Endothelial cell of umbilical vein (primary cell): ENCODE data around the gene SDK2. TPM values are rescaled to one million over a fixed set of nuclear protein-coding genes. Genes with fewer than 3 reads are reported as not detected.

Source experiments
- BruUV-seq: library from RNA; stranded (reverse); fragments of 400-500 nt; replicated peaks from 2 replicates; lab custom pipeline; 2021; lab: Mats Ljungman, UMichigan
- CTCF ChIA-PET: fragments of 300-600, 350-600 bp; sonication (Branson Sonifier 250); formaldehyde crosslinking; loops from one replicate; lab custom pipeline; 2021; ENCODE audit warnings: antibody characterized with exemption, inconsistent platforms; lab: Charles Lee
- POLR2A ChIA-PET: fragments of 300-600, 350-600 bp; sonication (Branson Sonifier 250); formaldehyde crosslinking; loops from one replicate; lab custom pipeline; 2021; ENCODE audit warnings: antibody characterized with exemption, inconsistent platforms; lab: Charles Lee
- DNase-seq: peaks from one replicate; pipeline ENCODE4 v3.0.0-alpha.2; 2011; ENCODE audit warnings: low read depth, low spot score
- FAIRE-seq: peaks from 2 replicates; lab custom pipeline; 2011; peaks lifted over from hg19 to GRCh38; lab: Jason Lieb, UNC
- H2AFZ ChIP-seq: 2 replicates; pipeline ENCODE4 v1.6.0; 2012; ENCODE audit warnings: low read depth, low read length, control low read depth, inconsistent platforms
- H3K27ac ChIP-seq: 2 replicates; pipeline ENCODE4 v1.5.1; 2011; ENCODE audit warnings: low read depth, mild to moderate bottlenecking, control low read depth, low read length, moderate library complexity; ENCODE audit not compliant: insufficient read depth
- H3K27me3 ChIP-seq, 2 experiments: 2 replicates each; pipeline versions ENCODE4 v1.6.0 to v1.6.1; 2011; ENCODE audit warnings: low read length in 2 of 2, mixed read lengths in 1 of 2; ENCODE audit not compliant: control insufficient read depth in 2 of 2, insufficient read depth in 2 of 2
- H3K36me3 ChIP-seq, 2 experiments: 2 replicates in 1 of 2; 3 replicates in 1 of 2; pipeline ENCODE4 v1.5.1; 2011; ENCODE audit warnings: low read length in 2 of 2, mild to moderate bottlenecking in 1 of 2, moderate library complexity in 1 of 2; ENCODE audit not compliant: control insufficient read depth in 2 of 2, insufficient read depth in 2 of 2; ENCODE audit errors: extremely low read depth in 1 of 2
- H3K4me1 ChIP-seq: 3 replicates; pipeline ENCODE4 v1.5.1; 2011; ENCODE audit warnings: mild to moderate bottlenecking, low read length; ENCODE audit not compliant: control insufficient read depth, insufficient read depth; ENCODE audit errors: extremely low read depth
- H3K4me2 ChIP-seq: 2 replicates; pipeline ENCODE4 v1.6.1; 2011; ENCODE audit warnings: low read length, control low read depth, mixed read lengths; ENCODE audit not compliant: insufficient read depth
- H3K4me3 ChIP-seq, 3 experiments: fragments of 200-600 bp in 1 of 3; sonication (generic), shearing (Covaris generic) in 1 of 3; replicated peaks in 1 of 3; 2 replicates each; pipeline ENCODE4 v1.5.1; 2011 to 2016; ENCODE audit warnings: control low read depth in 3 of 3, low read length in 3 of 3, mild to moderate bottlenecking in 2 of 3, inconsistent platforms in 1 of 3, low read depth in 1 of 3, moderate library complexity in 1 of 3; ENCODE audit not compliant: insufficient read depth in 1 of 3
- H3K79me2 ChIP-seq: 2 replicates; pipeline ENCODE4 v1.6.0; 2012; ENCODE audit warnings: low read length, inconsistent platforms; ENCODE audit not compliant: control insufficient read depth, insufficient read depth
- H3K9ac ChIP-seq: replicated peaks from 2 replicates; pipeline ENCODE3; 2011; ENCODE audit warnings: low read length, control low read depth; ENCODE audit not compliant: insufficient read depth; ENCODE audit errors: extremely low read depth
- H3K9me1 ChIP-seq: replicated peaks from 3 replicates; pipeline ENCODE4 v1.6.0; 2011; ENCODE audit warnings: mild to moderate bottlenecking, low read length; ENCODE audit not compliant: control insufficient read depth, insufficient read depth; ENCODE audit errors: extremely low read depth
- H3K9me3 ChIP-seq: replicated peaks from 2 replicates; pipeline ENCODE4 v1.5.1; 2012; ENCODE audit warnings: low read length, inconsistent platforms; ENCODE audit not compliant: control insufficient read depth, insufficient read depth
- H4K20me1 ChIP-seq: replicated peaks from 2 replicates; pipeline ENCODE3; 2011; ENCODE audit warnings: mild to moderate bottlenecking, low read length; ENCODE audit not compliant: control insufficient read depth, insufficient read depth; ENCODE audit errors: extremely low read depth
- EZH2 ChIP-seq: IDR thresholded peaks from 2 replicates; pipeline ENCODE4 v1.6.1; 2012; ENCODE audit warnings: borderline replicate concordance, low read depth, mild to moderate bottlenecking, moderate library complexity, low read length, inconsistent platforms; ENCODE audit not compliant: severe bottlenecking
- FOS ChIP-seq: IDR thresholded peaks from 2 replicates; pipeline ENCODE4 v1.6.1; 2011; ENCODE audit warnings: mild to moderate bottlenecking, low read length, moderate library complexity, borderline replicate concordance; ENCODE audit not compliant: insufficient read depth
- GATA2 ChIP-seq: IDR thresholded peaks from 2 replicates; pipeline ENCODE4 v1.7.0; 2011; ENCODE audit warnings: low read depth, mild to moderate bottlenecking, moderate library complexity, mixed read lengths, low read length; ENCODE audit not compliant: insufficient read length, insufficient read depth
- JUN ChIP-seq: IDR thresholded peaks from 2 replicates; pipeline ENCODE4 v1.6.1; 2011; ENCODE audit warnings: borderline replicate concordance, low read depth; ENCODE audit not compliant: insufficient read length, insufficient read depth
- MAX ChIP-seq: IDR thresholded peaks from 2 replicates; pipeline ENCODE4 v1.6.1; 2011; ENCODE audit not compliant: insufficient read depth, insufficient read length
- MYC ChIP-seq: IDR thresholded peaks from one replicate; pipeline ENCODE4 v1.6.1; 2011; ENCODE audit warnings: mild to moderate bottlenecking, low read depth, low read length
- POLR2A ChIP-seq: IDR thresholded peaks from 2 replicates; pipeline ENCODE4 v1.6.1; 2012; ENCODE audit warnings: low read depth, mild to moderate bottlenecking, control low read depth, low read length
- POLR2AphosphoS5 ChIP-seq: IDR thresholded peaks from 2 replicates; pipeline ENCODE4 v1.6.1; 2012; ENCODE audit warnings: low read depth, mild to moderate bottlenecking, control low read depth, low read length, moderate library complexity; ENCODE audit not compliant: insufficient read depth
- dilution Hi-C: fragments of 300-500 bp; cut with MboI; formaldehyde crosslinking; loops from one replicate; pipeline ENCODE4 v1.15.0; 2019; ENCODE audit warnings: low sequenced_read_pairs; ENCODE audit not compliant: extremely low pct_ligation_motif_present
- intact Hi-C: fragments of 100-400 bp; cut with micrococcal nuclease; formaldehyde crosslinking; loops from one replicate; pipeline ENCODE4 v1.10.0; 2022
- polyA plus RNA-seq, 4 experiments: library from polyadenylated mRNA; depleted of rRNA in 3 of 4; stranded (reverse) in 3 of 4; unstranded in 1 of 4; fragments of >200 nt; gene quantifications; 2 replicates each; pipeline versions ENCODE4 v1.2.1 to v1.2.3, GENCODE V29; 2011 to 2012; ENCODE audit warnings: missing spikeins in 1 of 4
- total RNA-seq: library from RNA; stranded (reverse); gene quantifications from 2 replicates; pipeline ENCODE4 v1.2.3, GENCODE V29; 2021
- TF ChIP-seq, protein P1 (sequence below), 2 donors: IDR thresholded peaks; 1 replicate in 1 of 2; 2 replicates in 1 of 2; pipeline ENCODE4 v1.5.1; 2011; ENCODE audit warnings: low read length in 2 of 2, mild to moderate bottlenecking in 2 of 2, moderate library complexity in 2 of 2, control low read depth in 1 of 2, inconsistent platforms in 1 of 2, low read depth in 1 of 2; ENCODE audit not compliant: insufficient read depth in 1 of 2; ENCODE audit errors: extremely low read depth in 1 of 2

SDK2 gene
- total and polyA plus RNA-seq, 2 donors (not counting 3 experiments of a cell fraction or from before 2014, with no cell fraction given), result not detected

DNA sequence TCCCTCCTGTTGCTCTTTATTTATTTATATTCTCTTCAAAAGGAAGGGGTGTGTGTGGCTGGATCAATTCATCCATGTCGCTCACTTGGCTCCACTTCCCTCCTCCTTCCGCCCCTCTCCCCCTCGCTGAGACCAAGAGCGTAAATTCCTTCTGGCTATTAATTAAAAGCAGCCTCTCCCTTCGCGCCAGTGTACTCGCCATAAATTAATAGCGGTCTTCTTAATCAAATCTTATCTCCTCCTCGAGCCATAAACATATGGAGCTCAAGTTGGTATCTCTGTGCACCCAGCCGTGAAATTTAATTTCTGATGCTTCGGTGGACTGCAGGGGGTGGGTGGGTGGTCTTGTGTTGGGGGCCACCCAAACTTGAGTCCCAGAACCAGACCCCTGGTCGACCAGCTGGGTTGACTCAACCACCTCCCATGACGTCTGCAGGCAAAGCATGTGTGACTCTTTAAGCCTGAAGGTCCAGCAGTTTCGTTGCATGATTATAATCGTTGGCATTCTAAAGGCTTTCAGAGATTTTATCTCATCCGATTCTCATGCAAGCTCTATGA, 57.9 kb downstream of the SDK2 start:
- dilution Hi-C loops, result no loop called here
- no peaks in the 10 kb centered on the region for H3K36me3 ChIP-seq
- no peaks in the 10 kb centered on the region for H3K79me2 ChIP-seq
- DNase-seq (no peak), FAIRE-seq (no peak)
- H3K9me3 ChIP-seq, result no peaks in the 10 kb centered on the region
- no peak overlapping the region for H3K9ac ChIP-seq
- H4K20me1 ChIP-seq, result no peaks in the 10 kb centered on the region
- CTCF ChIA-PET, result no interaction called here
- no peaks in the 10 kb centered on the region for H3K4me1 ChIP-seq
- H3K27ac ChIP-seq, result no peak overlapping the region
- TF ChIP-seq, protein P1, sequence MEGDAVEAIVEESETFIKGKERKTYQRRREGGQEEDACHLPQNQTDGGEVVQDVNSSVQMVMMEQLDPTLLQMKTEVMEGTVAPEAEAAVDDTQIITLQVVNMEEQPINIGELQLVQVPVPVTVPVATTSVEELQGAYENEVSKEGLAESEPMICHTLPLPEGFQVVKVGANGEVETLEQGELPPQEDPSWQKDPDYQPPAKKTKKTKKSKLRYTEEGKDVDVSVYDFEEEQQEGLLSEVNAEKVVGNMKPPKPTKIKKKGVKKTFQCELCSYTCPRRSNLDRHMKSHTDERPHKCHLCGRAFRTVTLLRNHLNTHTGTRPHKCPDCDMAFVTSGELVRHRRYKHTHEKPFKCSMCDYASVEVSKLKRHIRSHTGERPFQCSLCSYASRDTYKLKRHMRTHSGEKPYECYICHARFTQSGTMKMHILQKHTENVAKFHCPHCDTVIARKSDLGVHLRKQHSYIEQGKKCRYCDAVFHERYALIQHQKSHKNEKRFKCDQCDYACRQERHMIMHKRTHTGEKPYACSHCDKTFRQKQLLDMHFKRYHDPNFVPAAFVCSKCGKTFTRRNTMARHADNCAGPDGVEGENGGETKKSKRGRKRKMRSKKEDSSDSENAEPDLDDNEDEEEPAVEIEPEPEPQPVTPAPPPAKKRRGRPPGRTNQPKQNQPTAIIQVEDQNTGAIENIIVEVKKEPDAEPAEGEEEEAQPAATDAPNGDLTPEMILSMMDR (IDR thresholded peaks at IDR 0.05; ENCODE audit: extremely low read depth in 1 of 2, insufficient read depth in 1 of 2, low read depth in 1 of 2, low read length in 2 of 2), result no peak
- H3K4me3 ChIP-seq, result no peak overlapping the region
- intact Hi-C loops, result no loop called here
- no TSS peak for BruUV-seq
- H3K4me2 ChIP-seq, result no peak overlapping the region
- no peak overlapping the region for H2AFZ ChIP-seq
- POLR2A ChIA-PET, result no interaction called here
- H3K9me1 ChIP-seq, result no peaks in the 10 kb centered on the region
- H3K27me3 ChIP-seq, result no peaks in the 10 kb centered on the region

DNA sequence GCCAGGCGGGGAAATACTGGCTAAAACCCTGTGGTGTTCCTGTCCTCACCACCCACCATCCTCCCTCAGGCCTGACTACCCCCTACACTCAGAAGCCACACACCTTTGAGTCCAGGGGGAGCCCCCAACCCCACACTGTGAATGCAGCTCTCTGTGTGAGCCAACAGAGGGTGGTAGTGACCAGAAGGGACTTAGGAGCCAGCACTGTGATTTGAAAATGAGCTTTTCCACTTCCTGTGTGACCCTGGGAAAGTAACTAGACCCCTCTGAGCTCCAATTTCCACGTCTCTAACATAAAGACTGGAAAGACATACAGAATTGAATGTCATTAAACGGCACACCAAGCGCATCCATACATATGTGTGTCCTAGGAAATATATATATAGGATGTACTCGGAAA, 58.7 kb downstream of the SDK2 start:
- Histone ChIP-seq H3K27ac (no peak overlapping the region), H3K9me1 (no peaks in the 10 kb centered on the region), H3K9me3 (no peaks in the 10 kb centered on the region), H3K36me3 (no peaks in the 10 kb centered on the region), H4K20me1 (no peaks in the 10 kb centered on the region), H3K4me3 (no peak overlapping the region), H2AFZ (no peak overlapping the region), H3K4me2 (no peak overlapping the region), H3K9ac (no peak overlapping the region), H3K27me3 (no peaks in the 10 kb centered on the region), H3K79me2 (no peaks in the 10 kb centered on the region), H3K4me1 (no peaks in the 10 kb centered on the region)
- BruUV-seq, result no TSS peak
- DNase-seq (no peak), FAIRE-seq (no peak)
- intact Hi-C loops (no loop called here), dilution Hi-C loops (no loop called here)
- ChIA-PET CTCF (no interaction called here), POLR2A (no interaction called here)
- no peak for TF ChIP-seq POLR2A
- TF ChIP-seq GATA2, result no peak
- no peak for TF ChIP-seq FOS
- TF ChIP-seq, protein P1 (IDR thresholded peaks at IDR 0.05; ENCODE audit: extremely low read depth in 1 of 2, insufficient read depth in 1 of 2, low read depth in 1 of 2, low read length in 2 of 2), result no peak
- no peak for TF ChIP-seq MYC
- TF ChIP-seq EZH2, result no peak
- TF ChIP-seq MAX, result no peak
- no peak for TF ChIP-seq JUN
- no peak for TF ChIP-seq POLR2AphosphoS5
